Measurements from ENCODE around the gene RNU1-2.

GRCh38 chr1:16944038-16944437, 48.3 kb downstream of the RNU1-2 start:
- TF ChIP-seq CTCF (IDR thresholded peaks at IDR 0.05): no peak
- no peak for TF ChIP-seq POLR2A (IDR thresholded peaks at IDR 0.05)
